H54 (cell line): ENCODE results near the gene MACROD2.

Experiments
- DNase-seq: peaks from one replicate; pipeline ENCODE4 v3.0.0; 2011; ENCODE audit warnings: low spot score, mixed read lengths; ENCODE audit not compliant: insufficient read length
- FAIRE-seq: peaks from 3 replicates; lab custom pipeline; 2011; peaks lifted over from hg19 to GRCh38; lab: Jason Lieb, UNC
- POLR2A ChIP-seq: IDR thresholded peaks from 2 replicates; pipeline ENCODE4 v1.6.1; 2011; ENCODE audit warnings: low read depth, mild to moderate bottlenecking, low read length

MACROD2 gene

GRCh38 chr20:14526891-14527290, 531.6 kb downstream of the MACROD2 start:
- no peak for FAIRE-seq
- TF ChIP-seq POLR2A, result no peak
- DNase-seq, result no peak

DNA sequence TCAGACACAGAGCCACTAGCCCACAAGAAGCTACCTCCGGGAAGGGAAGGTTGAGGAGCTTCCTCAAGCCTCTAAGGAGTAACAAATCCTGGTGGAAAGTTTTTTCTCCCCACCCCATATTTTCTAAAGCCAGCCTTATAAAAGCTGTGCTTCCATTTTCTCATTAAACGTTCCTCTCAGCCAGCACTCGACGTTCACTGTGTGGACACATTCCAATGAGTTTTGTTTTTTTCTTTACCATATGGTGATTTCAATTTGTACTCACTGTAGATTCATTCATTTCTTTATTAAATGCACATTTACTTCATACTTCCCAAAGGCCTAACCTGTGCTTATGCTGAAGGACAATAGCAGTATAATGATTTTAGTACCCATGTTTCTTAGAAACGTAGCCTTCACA, 536.5 kb downstream of the MACROD2 start:
- no peak for TF ChIP-seq POLR2A
- DNase-seq (no peak), FAIRE-seq (no peak)

DNA sequence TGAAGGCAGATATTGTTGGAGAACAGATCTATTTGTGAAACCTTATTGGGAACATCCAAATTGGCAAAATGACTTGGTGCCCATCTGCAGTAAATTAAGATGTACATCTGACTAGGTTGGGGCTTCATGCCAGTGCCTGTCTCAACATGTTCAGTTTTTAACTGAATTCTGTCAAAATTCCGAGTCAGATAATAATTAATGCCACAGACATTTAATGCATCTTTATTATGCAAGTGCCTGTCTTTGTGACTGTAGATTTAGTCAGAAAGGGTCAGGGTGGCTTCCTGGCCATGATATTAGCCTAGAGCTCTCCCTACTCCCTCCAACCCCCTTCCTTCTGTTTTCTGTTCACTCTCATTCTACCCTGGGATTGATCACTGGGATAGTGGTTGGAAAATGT, 541.4 kb downstream of the MACROD2 start:
- FAIRE-seq (no peak), DNase-seq (no peak)
- no peak for TF ChIP-seq POLR2A

GRCh38 chr20:14538433-14538832, 543.1 kb downstream of the MACROD2 start:
- DNase-seq, result no peak
- no peak for TF ChIP-seq POLR2A
- no peak for FAIRE-seq

DNA sequence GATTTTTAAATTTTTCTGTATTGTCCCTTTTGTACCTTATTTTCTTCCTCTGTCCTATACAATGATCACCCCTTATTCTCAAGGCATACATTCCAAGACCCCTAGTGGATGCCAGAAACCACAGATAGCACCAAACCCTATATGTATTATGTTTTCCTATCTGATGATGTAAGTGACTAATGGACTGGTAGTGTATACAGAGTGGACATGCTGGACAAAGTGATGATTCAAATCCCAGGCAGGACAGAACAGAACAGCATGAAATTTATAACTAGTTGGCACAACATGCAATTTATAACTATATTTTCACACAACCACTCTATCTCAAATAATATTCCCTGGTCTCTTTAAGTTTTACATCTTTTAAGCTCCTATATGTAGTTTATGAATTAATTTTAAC, 547.7 kb downstream of the MACROD2 start:
- FAIRE-seq (no peak), DNase-seq (no peak)
- no peak for TF ChIP-seq POLR2A

GRCh38 chr20:14544688-14545087, 549.4 kb downstream of the MACROD2 start:
- DNase-seq, result no peak
- TF ChIP-seq POLR2A, result no peak
- no peak for FAIRE-seq

- FAIRE-seq, result no peak
- TF ChIP-seq POLR2A, result no peak
- DNase-seq, result no peak
Measured at GRCh38 chr20:14550655-14551054, 555.3 kb downstream of the MACROD2 start.

- DNase-seq (no peak), FAIRE-seq (no peak)
- TF ChIP-seq POLR2A, result no peak
Measured at GRCh38 chr20:14553774-14554534, 558.6 kb downstream of the MACROD2 start.

- no peak for FAIRE-seq
- no peak for TF ChIP-seq POLR2A
- no peak for DNase-seq
Measured at GRCh38 chr20:14555676-14556075, 560.4 kb downstream of the MACROD2 start.

- FAIRE-seq, result no peak
- no peak for DNase-seq
- no peak for TF ChIP-seq POLR2A
Measured at GRCh38 chr20:14556206-14556605, 560.9 kb downstream of the MACROD2 start.

DNA sequence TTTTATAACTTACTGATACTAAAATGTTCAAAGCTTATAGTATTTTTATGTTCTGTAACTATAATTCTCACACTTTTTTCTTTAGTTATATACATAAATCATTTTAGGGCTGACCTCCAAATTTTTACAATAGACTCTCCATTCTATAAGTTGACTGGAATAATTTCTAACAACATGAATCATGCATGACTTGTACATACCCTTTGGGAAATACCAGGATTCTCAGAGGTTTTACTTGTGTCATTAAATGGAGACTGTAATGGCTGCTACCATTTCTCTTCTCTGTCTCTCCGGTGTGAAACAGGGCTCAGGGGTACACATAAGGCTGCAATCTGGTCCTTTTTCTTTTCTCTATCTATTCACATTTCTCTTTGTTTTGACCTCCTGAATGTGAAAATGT, 564.3 kb downstream of the MACROD2 start:
- DNase-seq (no peak), FAIRE-seq (no peak)
- TF ChIP-seq POLR2A, result no peak

GRCh38 chr20:14561741-14562221, 566.5 kb downstream of the MACROD2 start:
- FAIRE-seq (no peak), DNase-seq (no peak)
- TF ChIP-seq POLR2A, result no peak

- DNase-seq (no peak), FAIRE-seq (no peak)
- no peak for TF ChIP-seq POLR2A
Measured at GRCh38 chr20:14562981-14563380, 567.7 kb downstream of the MACROD2 start.

- TF ChIP-seq POLR2A, result no peak
- no peak for DNase-seq
- FAIRE-seq, result no peak
Measured at GRCh38 chr20:14566505-14566904, 571.2 kb downstream of the MACROD2 start.

GRCh38 chr20:14568225-14568624, 572.9 kb downstream of the MACROD2 start:
- DNase-seq, result no peak
- TF ChIP-seq POLR2A, result no peak
- no peak for FAIRE-seq
